ENCODE data around the gene SLC46A3.

DNA sequence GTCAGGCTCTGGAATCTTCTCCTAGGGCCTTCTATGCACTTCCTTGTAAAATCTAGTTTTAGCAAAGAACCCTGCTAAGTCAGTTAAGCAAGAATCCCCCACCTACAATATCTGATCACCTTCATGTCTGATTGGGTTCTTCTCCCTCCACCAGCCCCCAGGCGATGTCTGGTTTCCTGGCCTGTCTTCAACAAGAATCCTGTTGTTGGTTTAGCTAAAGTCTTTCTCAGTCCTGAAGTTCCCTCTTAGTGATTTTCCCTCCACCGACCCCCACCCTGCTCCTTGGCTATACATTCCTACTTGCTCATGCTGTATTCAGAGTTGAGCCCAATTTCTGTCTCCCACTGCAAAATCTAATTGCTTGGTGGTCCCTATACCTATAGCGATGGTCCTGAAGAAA lies 35.2 kb upstream of the SLC46A3 start:
- TF ChIP-seq, protein P1, sequence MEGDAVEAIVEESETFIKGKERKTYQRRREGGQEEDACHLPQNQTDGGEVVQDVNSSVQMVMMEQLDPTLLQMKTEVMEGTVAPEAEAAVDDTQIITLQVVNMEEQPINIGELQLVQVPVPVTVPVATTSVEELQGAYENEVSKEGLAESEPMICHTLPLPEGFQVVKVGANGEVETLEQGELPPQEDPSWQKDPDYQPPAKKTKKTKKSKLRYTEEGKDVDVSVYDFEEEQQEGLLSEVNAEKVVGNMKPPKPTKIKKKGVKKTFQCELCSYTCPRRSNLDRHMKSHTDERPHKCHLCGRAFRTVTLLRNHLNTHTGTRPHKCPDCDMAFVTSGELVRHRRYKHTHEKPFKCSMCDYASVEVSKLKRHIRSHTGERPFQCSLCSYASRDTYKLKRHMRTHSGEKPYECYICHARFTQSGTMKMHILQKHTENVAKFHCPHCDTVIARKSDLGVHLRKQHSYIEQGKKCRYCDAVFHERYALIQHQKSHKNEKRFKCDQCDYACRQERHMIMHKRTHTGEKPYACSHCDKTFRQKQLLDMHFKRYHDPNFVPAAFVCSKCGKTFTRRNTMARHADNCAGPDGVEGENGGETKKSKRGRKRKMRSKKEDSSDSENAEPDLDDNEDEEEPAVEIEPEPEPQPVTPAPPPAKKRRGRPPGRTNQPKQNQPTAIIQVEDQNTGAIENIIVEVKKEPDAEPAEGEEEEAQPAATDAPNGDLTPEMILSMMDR (IDR thresholded peaks at IDR 0.05) = no peak
- TF ChIP-seq POLR2AphosphoS5 (IDR thresholded peaks at IDR 0.05) (no peak), POLR2A (IDR thresholded peaks at IDR 0.05) (no peak)

Data from stomach (tissue), 4 donors.